ENCODE data around the gene WNT3.
"Not testable (repeated sequence)": the region's sequence is repeated elsewhere in the genome, so short reads cannot be mapped to it uniquely, and the experiment has no call there.

WNT3 gene

DNA sequence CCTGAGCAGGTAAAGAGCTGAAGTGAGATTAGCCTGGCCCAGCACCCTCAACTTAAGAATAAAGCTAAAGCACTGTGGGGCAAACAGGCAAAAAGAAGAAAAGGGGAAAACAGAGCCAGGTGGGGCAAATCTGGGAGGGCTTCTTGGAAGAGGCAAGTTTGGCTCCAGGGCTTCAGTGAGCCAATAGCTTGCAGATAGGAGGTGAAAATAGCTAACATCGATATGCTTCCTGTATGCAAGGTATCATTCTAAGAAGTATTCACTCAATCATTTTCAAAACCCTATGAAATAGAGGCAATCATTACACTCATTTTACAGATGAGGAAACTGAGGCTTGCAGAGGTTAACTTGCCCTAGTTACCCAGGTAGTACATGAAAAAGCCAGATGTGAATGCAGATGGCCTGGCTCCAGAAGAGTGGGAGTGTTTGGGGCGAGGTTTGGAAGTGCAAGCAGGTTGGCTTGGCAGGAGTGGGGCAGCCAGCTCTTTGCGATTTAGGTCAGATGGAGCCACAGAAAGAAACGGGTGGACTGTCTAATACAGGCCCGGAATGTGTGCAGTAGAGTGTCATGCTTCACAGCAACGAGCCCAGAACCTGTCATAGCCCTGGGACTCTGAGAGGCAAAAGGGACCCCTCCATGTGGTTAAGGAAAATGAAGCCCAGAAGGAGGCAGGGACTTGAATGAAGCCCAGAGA lies 5.7 kb downstream of the WNT3 start:
- DNase-seq: no peak

DNA sequence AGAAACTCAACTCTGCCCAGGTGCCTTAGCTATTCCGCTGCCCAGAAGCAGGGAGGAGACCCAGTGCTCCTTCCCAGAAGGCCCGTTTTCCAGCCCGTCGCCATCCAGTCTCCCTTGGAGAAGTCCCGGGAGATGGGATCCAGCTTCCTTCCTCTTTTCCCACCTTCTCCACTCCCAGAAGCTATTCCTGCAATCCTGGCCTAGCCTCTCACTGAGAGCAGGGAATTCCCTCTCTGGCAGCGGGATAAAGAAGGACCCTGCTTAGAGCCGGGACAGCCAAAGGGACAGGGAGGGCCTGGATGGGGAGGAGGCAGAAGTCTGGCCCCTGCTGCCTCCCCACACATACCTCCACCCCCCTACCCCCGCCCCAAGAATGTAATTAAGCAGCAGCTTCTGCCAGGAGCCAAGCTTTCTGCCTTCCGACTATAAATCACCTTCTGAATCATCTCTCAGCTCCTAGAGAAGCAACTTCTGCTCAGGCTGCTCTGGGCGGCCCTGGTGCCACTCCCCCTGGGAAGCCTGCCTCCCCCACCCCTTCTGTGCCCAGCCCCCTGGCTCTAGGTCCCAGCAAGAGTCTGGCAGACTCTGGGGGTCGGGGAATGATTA lies 6.4 kb downstream of the WNT3 start:
- DNase-seq: no peak

DNA sequence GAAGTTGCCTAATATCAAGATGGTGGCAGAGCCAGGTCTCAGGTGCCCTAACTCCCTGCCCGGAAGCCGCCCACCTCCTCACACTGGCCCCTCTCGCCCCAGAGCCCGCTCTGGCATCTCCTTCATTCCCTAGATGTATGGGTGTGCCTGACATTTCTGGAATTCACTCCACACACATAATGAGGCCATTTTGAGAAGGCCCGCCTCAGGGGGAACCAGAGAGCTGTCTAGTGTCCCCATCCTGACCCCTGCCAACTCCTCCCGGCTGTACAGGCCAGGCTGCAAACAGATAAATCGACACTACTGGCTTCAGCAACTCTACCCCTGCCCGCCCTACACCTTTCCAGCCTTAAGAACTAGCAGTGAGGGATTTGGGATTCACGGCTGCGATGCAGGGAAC lies 7.7 kb downstream of the WNT3 start:
- no peak for DNase-seq

GRCh38 chr17:46809110-46809571 lies 9.4 kb downstream of the WNT3 start:
- DNase-seq: no peak

GRCh38 chr17:46805771-46806170 lies 12.7 kb downstream of the WNT3 start:
- no peak for DNase-seq

GRCh38 chr17:46803544-46803943 lies 14.9 kb downstream of the WNT3 start:
- no peak for DNase-seq

GRCh38 chr17:46802800-46803199 lies 15.7 kb downstream of the WNT3 start:
- no peak for DNase-seq

GRCh38 chr17:46800573-46800972 lies 17.9 kb downstream of the WNT3 start:
- no peak for DNase-seq

- no peak for DNase-seq
Measured at GRCh38 chr17:46796956-46797530, 21.4 kb downstream of the WNT3 start.

DNA sequence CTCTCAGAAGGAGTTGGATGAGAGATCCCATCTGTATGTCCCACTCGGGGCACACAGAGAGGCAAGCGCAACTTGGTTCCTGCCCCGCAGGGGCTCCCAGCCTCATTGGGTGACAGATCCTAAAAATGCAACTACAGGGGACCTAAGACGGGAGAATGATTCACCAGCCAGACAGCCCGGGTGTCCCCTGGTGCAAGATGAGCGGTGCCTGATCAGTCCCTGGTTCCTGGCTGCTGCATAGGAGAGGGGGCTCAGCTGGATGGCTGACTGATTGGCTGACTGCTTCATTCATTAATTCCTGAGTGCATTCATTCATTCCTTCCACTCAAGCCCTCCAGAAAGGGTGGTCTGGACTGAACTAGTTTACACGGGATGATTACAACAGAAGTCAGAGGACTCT lies 22.0 kb downstream of the WNT3 start:
- no peak for DNase-seq

DNA sequence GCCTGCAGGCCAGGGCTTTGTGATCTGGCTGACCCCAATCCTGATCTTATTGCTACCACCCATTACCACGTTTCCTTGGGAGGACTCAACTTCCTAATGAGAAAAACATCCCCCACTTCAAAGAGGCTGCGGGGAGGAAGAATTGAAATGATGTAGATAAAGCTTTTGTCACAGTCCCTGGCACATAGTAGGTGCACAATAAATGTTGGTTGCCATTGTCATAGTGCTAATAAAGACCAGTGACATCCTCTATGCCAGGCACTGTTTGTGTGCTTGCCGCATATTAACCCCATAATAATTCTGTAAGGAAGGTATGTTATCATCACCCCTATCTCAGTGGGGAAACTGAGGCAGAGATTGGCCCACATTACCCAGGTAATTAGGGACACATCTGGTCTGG lies 22.4 kb downstream of the WNT3 start:
- DNase-seq: no peak

- DNase-seq: no peak
Measured at GRCh38 chr17:46795379-46795952, 23.0 kb downstream of the WNT3 start.

- no peak for DNase-seq
Measured at GRCh38 chr17:46794318-46794717, 24.2 kb downstream of the WNT3 start.

- no peak for DNase-seq
Measured at GRCh38 chr17:46793541-46793940, 25.0 kb downstream of the WNT3 start.

GRCh38 chr17:46793023-46793422 lies 25.5 kb downstream of the WNT3 start:
- DNase-seq: not testable (repeated sequence)

- DNase-seq: no peak
Measured at GRCh38 chr17:46792071-46792470, 26.4 kb downstream of the WNT3 start.

GRCh38 chr17:46791531-46791930 lies 27.0 kb downstream of the WNT3 start:
- DNase-seq: no peak

DNA sequence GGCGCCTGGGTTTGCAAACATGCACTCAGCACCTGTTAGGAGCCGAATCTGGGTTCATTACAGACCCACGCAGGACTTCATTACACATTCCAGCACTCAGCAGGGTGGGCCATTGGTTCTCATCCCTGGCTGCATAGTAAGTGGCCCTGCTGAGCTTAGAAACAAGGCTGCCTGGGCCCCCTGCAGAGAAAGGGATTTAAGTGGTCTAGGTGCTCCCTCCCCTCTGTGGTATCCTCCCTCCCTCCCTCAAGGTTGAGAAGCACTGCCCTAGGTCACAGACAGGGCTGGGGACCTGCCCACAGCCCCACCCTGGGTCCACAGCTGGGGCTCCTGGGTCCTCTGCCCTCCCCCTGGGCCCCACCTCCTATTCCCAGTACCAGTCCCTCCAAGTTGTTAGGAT lies 28.3 kb downstream of the WNT3 start:
- DNase-seq: no peak

DNA sequence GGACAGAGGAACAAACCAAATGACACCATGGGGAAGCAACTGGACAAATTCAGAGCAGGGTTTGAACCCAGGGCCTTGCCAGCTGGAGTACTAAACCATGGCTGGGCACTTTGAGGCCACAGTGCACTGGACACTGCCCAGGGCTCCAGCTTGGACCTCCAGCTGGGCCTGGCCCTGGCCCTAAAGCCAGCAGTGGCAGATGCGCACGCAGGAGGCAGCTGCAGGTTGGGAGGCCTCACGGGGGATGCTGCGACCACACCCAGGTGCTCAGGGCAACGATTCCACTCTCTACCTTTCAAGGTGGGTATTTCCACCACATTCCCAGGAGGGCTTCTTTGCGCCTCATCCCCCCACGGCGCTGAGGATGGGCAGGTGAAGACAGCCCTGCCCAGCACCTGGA lies 28.9 kb downstream of the WNT3 start:
- DNase-seq: no peak

- no peak for DNase-seq
Measured at GRCh38 chr17:46788796-46789195, 29.7 kb downstream of the WNT3 start.

DNA sequence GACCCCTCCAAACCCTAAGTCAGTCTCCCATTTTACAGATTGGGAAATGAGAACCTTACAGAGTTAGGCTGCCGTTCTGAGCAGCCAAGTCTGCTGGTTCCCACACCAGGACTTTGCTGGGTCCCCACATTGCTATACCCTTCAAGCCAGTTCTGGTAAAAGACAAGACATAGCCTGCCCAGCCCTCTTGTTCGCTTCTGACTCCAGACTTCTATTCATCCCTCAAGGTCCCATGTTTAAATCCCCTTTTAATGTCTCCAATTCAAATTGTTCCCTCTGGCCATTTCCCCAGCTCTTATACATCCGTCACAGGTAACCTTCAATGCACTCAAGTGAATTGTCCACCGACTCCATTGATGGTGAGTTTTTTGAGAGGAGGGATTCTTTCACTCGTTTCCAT lies 30.2 kb downstream of the WNT3 start:
- no peak for DNase-seq

- DNase-seq: no peak
Measured at GRCh38 chr17:46787478-46787877, 31.0 kb downstream of the WNT3 start.

GRCh38 chr17:46785696-46786095 lies 32.8 kb downstream of the WNT3 start:
- no peak for DNase-seq

DNA sequence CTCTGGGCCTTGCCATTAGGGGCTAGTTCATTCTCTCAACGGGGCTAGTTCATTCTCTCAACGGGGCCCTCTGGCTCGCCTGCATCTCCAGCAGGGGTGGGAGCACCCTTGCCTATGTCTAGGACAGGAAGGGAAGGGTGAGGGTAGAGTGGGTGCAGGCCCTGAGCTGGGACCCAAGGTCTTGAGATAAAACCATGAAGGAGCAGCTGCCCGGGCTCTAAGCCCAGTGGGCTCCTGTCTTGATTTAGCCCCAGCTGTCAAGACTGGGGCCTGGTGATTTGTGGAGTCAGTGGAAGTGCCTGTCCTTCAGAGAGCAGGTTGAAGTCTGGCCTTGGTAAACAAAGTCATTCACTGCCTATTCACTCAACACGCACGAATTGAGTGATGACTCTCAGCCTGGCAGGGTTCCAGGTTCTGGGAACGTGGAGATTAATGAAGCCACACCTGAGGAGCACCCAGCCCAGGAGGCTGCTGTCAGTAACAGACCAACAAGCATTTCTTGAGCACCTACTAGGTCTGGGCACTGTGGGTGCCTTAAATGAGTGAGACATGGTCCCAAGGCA lies 35.4 kb downstream of the WNT3 start:
- DNase-seq: no peak
